HG03039 (cell line): ENCODE data around the gene BTBD8.
"Not testable (repeated sequence)": the region's sequence is repeated elsewhere in the genome, so short reads cannot be mapped to it uniquely, and the experiment has no call there.

Experiments used
- ATAC-seq: cut with Tn5 transposase; IDR thresholded peaks from one replicate; pipeline ENCODE4 v1.9.1; 2021; ENCODE audit warnings: mild to moderate bottlenecking, moderate library complexity; ENCODE audit not compliant: unreplicated experiment

The BTBD8 gene

DNA sequence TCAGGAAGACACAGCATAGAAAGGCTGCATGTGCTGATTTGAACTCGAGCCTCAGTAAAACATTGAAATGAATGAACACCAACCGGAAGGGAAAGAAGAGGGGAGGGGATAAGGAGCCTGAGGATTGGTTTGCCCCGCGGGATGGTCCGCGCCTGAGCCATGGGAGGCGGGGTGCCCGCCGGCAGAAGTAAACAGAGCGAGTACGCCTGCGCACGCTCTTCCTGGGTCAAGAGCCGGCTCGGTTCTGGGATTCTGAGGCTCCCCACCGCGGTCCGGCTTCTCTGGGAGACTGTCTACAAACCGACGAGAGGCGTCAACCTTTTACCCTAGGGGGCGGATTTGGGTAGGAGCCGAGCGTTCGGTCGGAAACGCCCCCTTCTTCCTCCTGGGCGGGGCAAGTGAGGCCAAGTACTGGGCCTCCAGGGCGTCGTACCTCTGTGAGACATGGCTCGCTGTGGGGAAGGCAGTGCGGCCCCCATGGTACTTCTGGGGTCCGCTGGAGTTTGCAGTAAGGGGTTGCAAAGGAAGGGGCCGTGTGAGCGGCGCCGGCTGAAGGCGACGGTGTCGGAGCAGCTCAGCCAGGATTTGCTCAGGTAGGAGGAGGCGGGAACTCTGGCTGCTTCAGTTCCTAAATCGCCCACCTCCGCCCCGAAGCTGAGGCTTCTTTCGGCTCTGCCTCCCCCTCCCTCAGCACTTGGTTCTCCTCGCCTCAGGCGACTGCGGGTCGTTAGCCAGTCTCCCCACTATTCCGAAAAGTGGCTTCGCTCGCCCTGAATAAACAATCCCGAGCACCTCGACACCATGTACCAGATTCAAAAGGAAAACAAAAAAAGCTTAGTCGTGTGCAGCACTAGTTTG is at the start of gene BTBD8:
Gene BTBD8, plus strand, starts transcription at position 218 of the 858 bp plus-strand sequence. Its CDS starts 227 bp downstream, at position 445.
- ATAC-seq: peak; percentile 94

DNA sequence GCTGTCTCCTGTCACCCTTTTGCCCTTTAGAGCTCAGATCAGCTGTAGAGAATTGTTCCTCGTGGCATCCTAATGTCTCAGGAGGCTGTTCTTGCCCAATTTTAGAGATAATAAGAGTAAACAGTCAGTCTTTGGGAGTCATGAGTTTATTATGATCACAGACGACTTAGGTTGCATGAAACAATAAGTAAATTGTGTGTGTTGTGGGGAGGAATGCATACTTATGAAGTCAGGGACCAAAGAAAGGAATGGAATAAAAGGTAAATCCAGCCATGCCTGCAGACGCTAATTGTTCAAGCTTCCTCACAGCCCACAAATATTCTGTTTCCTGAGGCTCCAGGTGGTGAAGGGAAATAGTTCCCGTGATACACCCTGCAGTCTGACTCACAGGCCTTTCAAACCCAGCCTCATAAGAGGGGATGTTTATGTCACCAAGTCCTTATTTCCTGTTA is 49.5 kb upstream of the BTBD8 start:
- ATAC-seq: no peak

DNA sequence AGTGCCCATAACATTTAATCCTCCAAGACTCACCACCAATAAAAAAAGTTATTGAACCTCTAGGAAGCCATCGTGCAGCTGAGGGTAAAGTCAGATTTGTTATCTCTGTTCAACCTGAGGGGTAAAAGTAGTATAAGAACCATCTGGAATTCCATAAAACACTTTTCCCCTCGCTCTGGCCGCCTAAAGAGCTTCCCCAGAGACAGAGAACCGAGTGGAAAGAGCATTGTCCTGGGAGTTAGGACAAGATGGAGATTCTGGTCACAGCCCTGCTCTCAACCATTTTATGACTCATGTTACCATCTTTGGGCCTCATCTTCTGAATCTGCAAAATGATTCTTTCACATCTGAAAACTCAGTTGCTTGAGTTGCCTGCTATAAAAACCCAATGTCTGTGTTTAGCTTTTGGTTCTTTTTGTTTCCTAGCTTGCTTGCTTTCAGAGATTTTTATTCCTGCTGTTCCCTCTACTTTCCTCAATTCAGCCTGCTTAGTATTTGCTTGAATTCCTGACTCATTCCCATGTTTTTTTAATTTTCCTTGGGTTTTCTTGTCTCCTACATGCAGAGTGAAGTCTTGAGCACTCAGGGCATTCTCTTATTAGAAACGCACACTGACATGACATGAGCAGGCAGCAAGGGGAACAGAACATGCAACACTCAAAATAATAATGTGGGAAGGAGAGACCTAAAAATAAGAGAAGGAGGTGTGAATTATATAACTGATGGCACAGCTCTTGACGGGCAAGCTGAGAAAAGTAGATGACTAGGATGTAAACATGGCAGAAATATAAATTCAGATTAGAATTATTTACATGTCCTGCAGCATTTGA is 48.6 kb upstream of the BTBD8 start:
- no peak for ATAC-seq

DNA sequence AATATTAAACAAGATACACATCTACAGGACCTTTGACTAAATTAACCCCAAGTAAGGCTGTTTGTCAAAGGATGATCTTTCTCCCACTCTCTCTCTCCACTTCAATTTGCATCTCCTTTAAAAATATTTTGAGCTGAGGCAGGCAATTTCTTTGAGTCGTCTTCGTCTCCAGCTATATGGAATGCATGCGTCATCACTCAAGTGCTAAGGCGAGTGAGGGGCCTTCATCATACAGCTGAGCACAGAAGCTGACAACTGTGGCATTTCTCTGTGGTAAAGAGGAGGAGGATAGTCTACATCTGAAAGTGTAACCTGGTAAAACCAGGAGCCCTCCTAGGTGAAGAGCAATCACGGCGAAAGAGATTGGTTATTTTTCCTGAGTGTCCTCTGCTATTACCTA is 42.7 kb upstream of the BTBD8 start:
- ATAC-seq: no peak

DNA sequence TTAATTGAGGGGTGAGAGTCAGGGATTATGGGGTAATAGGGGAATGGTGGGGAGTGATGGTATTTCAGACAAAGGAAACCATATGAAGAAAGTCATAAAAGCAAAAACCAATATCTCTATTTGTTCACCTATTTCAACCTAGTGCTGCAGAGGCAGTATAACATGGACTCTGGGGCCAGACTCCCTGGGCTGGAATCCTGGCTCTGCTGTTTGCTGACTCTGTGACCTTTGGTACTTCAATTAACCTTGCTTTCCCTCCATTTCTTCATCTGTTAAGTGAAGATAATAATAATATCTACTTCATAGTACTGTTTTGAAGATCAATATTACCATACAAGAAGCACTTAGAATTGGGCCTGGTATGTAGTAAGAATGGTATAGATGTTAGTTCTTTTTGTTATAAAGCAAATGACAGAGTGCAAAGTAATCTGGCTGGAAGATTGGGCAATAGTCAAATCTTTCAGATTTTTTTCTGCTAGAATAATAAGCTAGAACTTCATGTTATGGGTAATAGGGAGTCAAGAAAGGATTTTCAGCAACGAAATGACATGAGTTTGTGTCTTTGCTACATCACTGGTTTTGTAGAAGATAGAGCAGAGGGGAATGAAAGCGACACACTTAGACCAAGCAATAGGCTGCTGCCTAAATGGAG is 41.3 kb upstream of the BTBD8 start:
- no peak for ATAC-seq

DNA sequence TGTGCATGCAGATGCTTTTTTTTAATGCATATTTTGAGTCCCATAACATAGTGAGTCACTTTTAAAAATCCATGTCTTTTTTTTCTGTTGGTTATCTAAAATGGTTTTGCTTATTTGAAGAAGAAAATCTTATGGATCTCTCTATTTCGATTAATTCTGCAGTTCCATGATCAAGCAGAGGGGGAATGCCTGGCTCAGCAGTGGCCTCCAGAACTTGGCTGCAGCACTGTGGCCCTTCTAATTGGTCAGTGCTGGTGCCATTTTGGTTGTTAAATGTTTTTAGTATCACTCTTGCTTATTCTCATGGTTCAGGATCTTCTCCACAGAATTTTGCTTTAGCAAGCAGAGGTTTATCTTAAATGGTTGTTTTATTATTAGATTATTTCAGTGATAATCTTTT is 39.2 kb upstream of the BTBD8 start:
- no peak for ATAC-seq

DNA sequence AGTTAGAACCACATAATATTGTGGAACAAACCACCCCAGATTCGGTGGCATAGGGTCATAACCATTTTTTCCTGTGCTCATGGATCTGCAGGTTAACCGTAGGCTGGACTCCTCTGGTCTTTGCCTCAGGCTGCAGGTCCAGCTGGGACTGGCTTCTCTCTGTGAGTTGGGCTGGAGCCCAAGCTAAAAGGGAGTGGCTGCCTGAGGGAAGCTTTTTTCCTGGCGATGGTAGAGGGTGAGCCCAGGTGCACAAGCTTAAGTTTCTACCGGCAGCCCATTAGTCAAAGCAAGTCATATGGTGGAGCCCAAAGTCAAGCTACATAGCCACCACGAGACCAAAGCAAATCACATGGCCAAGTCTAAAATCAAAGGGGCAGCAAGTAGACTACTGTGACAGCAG is 36.5 kb upstream of the BTBD8 start:
- no peak for ATAC-seq

DNA sequence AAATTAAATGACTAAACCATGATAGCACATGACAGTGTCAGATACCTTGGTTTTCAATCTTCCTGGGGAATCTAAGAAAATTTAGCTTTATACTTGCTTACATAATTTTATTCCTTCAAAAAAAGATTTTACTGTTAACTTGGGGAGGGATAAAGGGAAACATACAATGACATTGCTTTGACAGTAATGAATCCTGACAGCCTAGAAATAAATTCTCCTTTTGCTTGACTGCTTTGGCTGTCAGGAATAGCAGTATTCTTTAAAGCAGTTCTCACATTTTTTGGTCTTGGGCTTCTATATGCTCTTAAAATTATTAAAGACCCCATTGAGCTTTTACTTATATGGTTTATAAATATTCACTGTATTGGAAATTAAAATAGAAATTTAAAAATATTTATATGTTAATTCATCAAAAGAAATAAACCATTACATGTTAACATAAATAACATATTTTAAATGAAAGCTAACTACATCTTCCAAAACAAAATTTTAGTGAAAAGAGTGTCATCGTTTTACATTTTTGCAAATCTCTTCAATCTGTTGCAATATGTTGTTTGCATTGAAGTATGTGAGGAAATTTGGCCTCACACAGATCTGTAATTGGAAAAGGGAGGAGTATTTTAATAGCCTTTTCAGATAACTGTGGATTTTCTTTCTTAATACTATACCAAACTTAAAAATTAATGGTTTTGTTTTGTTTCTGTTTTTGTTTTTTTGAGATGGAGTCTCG is 34.2 kb upstream of the BTBD8 start:
- no peak for ATAC-seq

DNA sequence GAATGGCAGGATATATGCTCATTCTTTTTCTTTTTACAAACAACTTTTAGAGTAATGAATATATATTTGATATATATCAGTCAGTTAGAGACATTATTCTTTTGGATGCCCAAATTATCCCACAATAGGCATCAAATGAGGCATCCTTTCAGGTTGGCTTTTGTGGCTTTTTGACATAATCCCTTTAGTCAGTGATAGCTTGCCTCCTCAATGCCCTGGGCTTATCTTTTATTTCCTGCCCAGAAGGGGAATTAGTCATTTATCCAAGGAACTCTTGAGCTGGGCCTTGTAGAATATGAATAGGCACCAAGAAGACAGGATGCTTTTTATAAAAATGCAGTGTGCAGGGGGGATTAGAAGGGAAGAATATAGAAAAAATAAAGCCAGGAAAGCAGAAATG is 28.2 kb upstream of the BTBD8 start:
- ATAC-seq: no peak

DNA sequence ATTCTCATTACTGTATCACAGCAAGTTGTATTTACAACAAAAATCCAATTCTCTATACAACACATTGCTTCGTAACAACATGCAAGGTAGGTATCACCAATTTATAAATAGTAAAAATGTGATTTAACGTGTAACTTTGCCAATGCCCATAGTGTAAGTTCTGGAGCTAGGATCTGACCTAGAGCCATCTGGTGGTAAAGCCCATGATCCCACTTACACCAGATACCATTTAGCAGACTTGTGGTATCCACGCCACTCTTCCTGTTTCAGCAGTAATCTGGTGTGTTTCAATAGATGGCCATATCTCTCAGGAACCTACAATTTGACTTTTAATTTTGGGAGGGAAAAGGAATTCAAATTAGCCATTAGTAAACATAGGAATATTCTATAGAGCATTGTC is 15.1 kb upstream of the BTBD8 start:
- ATAC-seq: no peak

DNA sequence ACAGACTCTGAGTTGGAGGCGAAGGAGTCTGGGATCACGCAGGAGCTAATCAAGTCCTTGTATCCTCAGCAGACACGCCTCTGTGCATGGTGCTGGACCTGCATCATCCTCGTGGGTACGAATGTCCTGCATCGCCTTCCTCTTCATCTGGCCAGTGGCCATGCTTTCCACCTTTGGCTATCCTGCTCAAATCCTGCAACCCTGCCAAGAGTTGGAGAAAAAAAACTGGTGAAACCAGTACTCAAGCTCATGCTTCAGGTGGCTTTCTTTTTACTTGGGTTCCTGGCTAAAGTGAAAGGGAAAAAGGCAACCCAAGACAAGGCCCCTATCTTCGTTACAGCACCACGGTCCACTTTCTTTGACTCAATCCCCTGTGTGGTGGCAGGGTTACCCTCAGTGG is 13.8 kb upstream of the BTBD8 start:
- ATAC-seq: no peak

DNA sequence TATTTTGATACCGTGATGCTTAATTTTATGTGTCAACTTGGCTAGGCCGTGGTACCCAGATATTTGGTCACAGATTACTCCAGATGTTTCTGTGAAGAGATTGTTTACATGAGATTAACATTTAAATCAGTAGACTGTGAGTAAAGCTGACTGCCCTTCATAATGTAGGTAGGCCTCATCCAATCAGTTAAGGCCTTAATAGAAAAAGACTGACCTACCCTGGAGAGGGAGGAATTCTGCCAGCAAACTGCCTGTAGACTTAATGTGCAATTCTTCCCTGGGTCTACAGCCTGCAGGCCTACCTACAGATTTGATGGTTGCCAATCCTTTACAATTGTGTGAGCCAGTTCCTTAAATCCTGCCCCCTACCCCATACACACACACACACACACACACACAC is 9.3 kb upstream of the BTBD8 start:
- no peak for ATAC-seq

DNA sequence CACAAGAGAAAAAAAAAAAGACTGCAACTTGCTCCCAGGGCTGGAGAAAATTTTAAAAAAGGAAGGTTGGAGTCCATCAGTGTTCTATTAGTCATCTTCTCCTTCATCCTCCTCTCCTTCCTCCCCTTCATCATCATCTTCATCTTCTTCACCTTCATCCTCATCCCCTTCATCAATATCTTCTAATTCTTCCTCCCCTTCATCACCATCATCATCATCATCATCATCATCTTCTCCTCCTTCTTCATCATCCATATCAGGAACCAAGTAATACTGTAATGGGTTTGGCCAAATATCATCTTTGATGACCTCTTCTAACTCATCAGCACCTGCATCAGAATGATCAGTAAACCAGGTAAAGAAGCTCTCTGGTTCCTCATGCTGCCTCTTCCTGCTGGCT is 5.7 kb upstream of the BTBD8 start:
- not testable (repeated sequence) for ATAC-seq

DNA sequence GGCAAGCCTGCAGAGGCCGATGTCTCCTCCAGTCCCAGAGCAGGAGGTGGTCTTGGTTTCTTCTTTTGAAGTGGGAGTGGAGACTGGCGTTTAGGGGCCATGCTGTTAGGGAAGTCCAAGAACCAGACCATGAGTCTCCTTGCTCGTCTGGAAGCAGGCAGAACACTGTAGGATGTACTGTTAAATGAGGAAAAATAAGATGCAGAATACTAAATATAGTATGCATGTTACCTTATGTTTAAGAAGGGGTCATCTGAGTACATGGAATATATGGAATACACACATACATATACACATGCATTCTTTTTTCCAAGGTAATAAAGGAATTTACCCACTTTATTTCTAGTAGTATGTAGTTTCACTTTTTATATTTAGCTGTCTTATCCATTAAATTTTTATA is 4.8 kb upstream of the BTBD8 start, which contains the start of gene SETSIP:
Gene SETSIP, minus strand, starts transcription at position 101 of the 400 bp plus-strand sequence. Its CDS starts 0 bp downstream, at position 101.
- no peak for ATAC-seq

DNA sequence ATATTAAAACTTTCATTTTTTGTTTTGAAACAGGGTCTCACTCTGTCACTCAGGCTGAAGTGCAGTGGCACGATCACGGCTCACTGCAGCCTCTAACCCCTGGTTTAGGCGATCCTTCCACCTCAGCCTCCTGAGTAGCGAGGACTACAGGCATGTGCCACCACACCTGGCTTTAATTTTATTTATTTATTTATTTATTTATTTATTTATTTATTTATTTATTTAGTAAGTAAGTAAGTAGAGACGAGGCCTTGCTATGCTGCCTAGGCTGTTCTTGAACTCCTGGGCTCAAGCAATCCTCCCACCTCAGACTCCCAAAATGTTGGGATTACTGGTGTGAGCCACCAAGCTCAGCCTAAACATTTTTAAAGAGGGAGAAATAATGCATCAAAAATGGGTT is 3.8 kb upstream of the BTBD8 start:
- ATAC-seq: no peak

DNA sequence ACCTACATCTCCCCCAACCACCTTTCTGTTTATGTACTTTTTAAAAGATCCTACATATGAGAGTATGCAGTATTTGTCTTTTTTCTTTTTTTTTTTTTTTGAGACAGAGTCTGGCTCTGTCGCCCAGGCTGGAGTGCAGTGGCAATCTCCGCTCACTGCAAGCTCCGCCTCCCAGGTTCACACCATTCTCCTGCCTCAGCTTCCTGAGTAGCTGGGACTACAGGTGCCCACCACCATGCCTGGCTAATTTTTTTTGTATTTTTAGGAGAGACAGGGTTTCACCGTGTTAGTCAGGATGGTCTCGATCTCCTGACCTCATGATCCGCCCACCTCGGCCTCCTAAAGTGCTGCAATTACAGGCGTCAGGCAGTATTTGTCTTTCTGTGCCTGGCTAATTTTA is 2.1 kb upstream of the BTBD8 start:
- not testable (repeated sequence) for ATAC-seq

DNA sequence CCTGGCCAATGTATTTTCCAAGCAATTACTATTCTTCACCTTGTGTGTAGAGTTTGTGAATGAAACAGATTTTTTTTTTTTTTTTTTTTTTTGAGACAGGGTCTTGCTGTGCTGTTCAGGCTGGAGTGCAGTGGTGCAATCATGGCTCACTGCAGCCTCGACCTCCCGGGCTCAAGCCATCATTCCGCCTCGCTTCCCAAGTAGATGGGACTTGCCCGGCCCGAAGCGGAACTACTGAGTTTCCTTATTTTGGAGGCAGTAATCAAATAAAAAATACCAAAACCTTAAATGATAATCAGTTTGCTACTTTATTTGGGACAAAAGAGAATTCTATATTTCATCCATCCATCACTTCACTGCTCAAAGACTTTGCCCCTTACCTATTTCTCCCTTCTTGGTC is 704 bp upstream of the BTBD8 start:
- ATAC-seq: no peak

DNA sequence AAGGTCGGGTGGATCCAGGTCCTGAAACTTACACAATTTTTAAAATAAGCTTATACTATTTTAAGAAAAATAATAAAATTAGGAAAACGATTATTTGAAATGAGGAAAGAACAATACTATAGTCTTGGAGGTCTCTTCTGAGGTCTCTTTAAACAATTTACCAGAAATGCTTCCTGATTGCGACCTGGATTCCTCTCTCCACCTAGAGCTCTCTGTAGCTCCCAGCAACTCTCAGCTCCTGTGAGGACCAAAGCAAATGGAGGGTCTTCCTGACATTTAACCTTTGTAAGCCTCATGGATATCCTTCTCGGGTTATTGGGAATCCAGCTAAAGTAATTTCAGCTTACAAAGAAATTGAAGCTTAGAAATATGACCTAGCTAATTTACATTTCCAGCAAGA is 886 bp downstream of the BTBD8 start:
- no peak for ATAC-seq

DNA sequence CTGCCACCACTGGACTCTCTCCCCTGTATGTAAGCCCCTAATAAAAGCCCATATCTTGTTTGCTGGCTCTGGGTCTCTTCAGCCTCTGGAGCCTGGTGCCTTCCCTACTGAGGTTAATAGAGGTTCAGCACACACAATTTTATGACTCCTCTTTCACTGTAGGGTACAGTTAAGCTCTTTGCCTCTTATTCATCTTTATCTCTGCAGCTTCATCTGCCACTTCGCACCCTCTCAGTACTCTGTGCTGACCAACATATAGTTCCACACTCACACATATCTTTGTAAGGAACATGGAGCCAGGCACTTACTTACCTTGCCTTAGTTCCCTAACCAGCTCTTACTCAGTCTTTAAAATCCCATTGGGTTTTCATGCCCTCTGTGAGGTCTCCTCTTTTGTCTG is 4.5 kb downstream of the BTBD8 start:
- no peak for ATAC-seq

DNA sequence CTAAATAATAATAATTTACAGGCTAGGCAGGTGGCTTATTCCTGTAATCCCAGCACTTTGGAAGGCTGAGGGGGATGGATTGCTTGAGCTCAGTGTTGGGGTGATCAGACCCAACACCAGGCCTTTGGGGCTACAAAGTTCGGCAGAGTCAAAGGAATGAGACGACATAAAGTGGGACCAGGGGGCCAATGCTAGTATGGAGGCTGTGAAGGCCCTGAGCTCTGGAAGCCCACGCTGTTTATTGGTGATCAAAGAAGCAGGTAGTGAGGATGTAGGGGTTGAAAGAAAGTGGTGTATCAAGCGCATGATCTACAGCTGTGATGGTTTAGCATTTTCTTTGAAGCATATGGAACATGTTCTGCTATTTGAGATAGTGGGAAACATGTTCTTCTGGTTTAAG is 5.6 kb downstream of the BTBD8 start:
- no peak for ATAC-seq

DNA sequence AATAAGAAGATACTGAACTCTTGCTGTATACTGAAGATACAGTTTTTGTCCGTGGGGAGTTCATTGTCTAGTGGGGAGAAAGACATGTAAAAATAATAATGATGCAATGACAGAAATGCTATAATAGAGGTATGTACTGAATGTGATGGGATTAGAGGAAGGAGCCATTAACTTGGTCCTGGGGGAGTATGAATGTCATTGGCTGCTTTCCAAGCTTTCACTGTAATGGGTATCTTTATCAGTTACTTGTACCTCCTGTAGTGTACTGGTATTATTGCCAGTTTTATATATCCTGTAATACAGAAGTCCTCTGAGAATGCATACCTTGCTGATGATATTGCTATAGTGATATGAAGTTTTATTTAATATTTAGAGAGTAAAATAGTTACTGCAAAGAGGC is 7.4 kb downstream of the BTBD8 start:
- ATAC-seq: no peak
